GM21423 (cell line): ENCODE measurements around the gene CCDC80.

Experiments used
- ATAC-seq: cut with Tn5 transposase; IDR thresholded peaks from one replicate; pipeline ENCODE4 v1.9.1; 2021; ENCODE audit warnings: mild to moderate bottlenecking, moderate library complexity; ENCODE audit not compliant: unreplicated experiment

Gene CCDC80

GRCh38 chr3:112634786-112635541 is 6.0 kb downstream of the CCDC80 start:
- ATAC-seq = no peak

DNA sequence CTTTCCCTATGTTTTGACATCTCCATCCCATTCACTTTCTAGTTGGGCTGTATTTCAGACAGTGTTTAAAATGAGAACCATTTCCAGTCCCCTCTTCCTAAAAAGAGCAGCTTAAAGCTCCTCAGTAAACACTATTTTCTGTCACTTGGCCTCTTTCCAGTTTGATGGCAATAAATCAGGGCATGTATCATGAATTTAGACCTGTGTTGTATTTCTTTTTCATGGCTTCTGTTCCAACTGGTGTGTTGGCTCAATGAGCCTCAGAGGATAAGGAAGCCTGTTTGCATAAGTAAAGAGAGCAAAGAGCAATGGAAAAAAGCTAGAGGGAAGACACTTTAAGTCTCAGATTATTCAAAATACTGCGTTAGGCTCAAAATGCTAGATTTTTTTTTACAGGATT is 7.2 kb downstream of the CCDC80 start:
- ATAC-seq = no peak

- no peak for ATAC-seq
Measured at GRCh38 chr3:112633191-112633590, 7.8 kb downstream of the CCDC80 start.

DNA sequence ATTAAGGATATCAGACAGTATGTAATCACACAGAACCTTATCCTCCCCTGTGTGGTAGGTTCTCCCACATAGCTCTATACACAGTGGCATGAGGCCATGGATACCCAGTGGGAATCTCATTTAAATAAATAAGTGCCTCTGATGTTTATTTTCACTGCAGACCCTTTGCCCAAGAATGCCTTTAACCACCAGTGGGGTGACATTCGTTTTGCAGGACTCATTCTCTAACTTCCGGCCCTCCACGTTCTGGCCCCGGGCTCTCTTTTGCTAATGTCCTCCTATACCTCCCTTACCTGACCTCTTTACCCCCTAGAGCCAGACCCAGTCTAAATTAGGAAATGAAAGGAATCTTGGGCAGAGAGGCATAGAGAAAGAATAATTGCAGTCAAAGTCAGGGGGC is 8.3 kb downstream of the CCDC80 start:
- no peak for ATAC-seq

DNA sequence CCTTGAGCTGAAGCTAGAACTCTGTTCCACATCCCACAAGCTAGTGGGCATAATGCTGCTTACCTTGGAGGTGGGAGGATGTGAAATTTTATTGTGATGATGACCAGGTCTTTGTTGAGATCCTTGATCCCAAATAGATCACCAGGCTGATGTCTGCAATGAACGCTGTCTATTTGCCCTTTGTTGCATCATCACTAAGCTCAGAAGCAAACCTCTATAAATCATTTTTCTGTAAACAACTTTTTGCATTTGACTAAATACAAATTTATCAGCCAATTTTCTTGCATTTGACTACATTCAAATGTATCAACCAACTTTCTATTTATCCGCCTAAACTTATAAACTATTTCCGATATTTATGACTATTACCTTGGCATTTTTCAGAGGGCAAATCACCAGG is 9.7 kb downstream of the CCDC80 start:
- no peak for ATAC-seq

DNA sequence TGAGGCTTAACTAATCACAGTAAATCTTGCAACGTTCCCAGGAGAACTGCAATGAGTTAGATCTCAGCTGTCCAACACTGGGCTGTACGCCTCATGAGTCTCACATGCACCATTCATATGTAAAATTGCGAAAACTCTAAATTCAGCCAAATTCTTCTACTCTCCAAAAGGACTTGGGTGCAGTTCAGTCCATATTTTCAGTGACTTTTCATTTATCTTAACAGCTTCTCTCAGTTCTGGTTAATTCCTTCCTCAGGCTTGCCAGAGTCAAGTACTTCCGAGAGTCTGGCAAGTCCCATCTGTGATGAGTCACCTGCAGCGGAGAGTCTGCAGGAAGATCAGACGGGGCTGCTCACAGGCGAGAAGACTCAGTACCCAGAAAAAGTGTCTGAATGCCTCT is 11.5 kb downstream of the CCDC80 start:
- ATAC-seq = no peak

DNA sequence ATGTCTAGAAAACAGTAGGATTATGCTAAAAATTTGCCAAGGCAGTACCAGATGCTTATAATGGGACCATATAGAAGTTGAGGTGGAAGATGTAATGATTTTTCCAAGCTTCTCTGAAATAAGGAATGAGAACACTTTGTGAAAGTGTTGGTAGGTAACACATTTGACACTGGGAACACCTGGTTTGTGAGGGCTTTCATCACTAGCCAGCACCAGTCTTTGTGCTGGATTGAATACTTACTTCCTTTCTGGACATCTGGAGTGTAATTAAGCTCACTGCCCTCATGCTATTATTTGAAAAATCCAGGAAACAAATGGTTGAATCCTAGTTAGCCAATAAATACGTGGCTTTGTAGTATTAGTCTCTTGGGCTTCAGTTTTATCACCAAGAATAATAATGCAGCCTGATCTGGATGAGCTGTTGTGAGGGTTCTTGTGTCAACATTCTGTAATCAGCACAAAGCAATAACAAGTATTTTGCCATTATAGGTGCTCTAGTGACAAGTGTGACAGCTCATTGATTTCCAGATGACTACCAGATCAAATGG is 12.9 kb downstream of the CCDC80 start:
- no peak for ATAC-seq

- no peak for ATAC-seq
Measured at GRCh38 chr3:112627419-112627818, 13.5 kb downstream of the CCDC80 start.

- no peak for ATAC-seq
Measured at GRCh38 chr3:112623717-112624116, 17.2 kb downstream of the CCDC80 start.

- no peak for ATAC-seq
Measured at GRCh38 chr3:112623213-112623612, 17.7 kb downstream of the CCDC80 start.

DNA sequence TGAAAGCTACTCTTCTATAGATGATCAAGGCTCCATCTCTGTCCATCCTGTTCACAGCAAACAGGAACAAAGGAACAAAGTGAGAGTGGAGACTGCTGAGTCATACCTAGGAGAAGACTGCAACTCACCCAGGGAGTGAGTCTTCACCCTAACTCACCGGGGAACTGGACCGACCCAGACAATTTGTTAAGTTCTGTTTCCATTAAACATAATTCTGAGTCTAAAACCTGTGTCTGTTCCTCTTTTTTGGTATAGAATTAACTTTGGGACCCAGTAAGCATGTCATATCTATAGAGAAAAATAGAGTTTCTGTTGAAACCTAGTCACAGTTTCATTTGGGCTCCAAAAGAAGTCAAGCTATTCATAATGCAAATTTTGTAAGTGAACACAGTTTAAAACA is 21.6 kb downstream of the CCDC80 start:
- peak; percentile 56 for ATAC-seq

DNA sequence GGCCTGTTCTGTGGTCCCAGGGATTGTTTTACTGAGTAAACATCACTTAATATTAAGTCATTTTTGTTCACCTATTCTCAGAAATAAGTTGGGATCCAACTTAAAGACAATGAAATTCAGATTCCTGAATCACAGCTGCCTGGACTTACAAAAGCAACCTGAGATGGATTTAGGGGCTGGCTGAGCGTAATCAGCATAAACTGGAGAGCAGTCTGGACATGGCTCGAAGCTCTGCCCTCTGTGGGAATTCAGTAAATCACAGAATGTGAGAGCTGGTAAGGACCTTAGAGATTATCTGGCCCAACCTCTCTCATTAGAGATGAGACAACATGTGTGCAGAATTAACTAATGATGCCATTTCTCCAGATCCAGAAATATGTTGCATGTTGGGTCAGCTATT is 23.7 kb downstream of the CCDC80 start:
- no peak for ATAC-seq

DNA sequence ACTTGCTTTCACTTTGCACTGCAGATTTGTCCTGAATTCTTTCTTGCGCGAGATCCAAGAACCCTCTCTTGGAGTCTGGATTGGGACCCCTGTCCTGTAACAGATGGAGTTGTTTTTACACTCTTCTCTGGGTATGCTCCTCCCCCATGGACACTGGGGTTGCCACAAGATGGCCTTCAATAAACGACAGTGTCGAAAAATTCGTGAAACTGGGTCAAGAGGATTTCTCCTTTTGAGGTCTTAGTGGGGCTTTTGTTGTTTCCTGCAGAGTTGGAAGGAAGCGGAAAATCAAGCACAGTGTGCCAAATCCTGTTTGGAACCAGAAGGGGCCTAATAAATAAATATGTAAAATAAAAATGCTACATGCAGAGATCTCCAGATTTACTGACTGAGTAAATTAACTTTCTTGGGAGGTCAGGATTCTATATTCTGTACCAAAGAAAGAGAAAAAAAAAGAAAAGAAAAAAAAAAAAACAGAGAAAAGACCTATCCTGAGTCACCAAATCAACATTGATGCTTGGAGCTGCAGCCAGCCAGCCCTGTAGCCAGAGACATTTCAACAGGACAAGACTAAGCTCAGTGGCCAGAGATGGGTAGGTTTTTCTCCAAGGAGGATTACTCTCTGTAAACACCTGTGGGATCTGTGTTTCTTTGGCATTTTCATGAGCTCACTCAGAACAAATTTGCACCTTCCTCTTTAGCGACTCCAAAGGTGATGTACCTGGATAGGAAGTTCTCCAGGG is 24.8 kb downstream of the CCDC80 start:
- no peak for ATAC-seq

- no peak for ATAC-seq
Measured at GRCh38 chr3:112611752-112612515, 29.0 kb downstream of the CCDC80 start.

- ATAC-seq = no peak
Measured at GRCh38 chr3:112610121-112610520, 30.8 kb downstream of the CCDC80 start.

DNA sequence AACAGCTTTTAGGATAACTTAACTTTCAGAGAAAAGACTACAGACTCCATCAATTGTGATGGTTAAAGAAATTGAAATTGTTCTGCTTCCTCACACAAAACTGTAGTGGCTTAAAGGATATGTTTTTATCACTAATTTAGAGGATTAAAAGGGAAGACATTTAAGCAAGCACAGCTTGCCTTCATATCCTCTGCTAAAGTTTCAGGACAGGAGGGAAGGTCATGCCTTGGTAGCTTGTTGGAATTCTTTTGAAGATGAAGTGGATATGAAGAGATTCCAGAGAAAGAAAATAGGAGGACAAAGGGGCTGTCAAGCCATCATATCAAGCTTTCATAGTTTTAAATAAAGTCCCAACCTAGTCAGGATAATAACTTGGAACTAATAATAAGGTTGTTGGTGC is 33.1 kb downstream of the CCDC80 start:
- ATAC-seq = no peak

DNA sequence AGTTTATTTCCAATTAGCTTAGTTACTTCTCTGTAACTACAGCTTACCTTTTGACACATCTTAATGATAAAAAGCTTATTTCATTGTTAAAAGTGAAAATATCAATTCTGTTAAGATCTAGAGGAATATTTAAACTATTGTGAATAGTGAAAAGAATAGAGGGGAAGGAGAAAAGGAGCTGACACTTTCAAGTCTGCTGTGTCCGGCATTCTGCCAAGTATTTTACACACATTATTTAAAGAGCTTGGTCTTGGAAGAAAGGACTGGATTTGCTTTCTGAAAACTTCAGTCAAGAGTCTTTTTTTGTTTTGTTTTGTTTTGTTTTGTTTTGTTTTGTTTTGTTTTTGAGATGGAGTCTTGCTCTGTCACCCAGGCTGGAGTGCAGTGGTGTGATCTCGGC is 34.8 kb downstream of the CCDC80 start:
- ATAC-seq = no peak

DNA sequence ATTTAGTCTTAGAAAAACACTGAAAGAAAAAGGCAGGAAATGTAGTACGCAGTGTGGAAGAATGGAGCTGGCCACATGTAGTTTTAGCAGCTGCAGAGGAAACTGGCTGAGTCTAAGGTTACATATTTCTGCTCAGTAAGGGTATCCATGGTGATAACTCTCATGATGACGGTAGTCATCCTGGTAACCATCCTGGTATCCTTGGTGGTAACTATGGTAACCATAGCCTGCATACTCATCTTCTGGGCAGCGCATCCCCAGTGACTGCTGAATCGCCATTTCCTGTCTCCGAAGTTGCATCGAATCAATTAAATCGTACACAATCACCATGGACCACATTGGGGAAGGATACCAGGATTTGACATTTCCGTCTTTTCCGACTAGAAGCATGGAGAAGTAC is 35.7 kb downstream of the CCDC80 start:
- ATAC-seq = no peak

DNA sequence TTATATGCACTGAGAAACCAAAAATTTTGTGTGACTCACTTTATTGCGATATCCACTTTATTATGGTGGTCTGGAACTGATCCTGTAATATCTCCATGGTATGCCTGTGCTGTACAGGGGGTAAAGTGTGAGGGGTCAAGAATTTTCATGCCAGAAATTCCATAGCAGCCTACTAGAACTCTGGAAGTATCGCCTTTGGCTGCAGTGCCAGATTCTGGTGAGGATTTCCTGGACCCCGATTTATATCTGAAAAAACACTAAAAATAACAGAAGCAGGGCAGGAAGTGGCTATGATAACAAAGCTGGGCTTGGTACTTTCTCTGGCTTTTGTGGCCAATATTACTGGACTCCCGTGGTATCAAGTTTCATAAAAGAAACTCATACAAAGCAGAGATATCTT is 36.4 kb downstream of the CCDC80 start:
- no peak for ATAC-seq

GRCh38 chr3:112602217-112602838 is 38.6 kb downstream of the CCDC80 start:
- ATAC-seq = peak; percentile 62

DNA sequence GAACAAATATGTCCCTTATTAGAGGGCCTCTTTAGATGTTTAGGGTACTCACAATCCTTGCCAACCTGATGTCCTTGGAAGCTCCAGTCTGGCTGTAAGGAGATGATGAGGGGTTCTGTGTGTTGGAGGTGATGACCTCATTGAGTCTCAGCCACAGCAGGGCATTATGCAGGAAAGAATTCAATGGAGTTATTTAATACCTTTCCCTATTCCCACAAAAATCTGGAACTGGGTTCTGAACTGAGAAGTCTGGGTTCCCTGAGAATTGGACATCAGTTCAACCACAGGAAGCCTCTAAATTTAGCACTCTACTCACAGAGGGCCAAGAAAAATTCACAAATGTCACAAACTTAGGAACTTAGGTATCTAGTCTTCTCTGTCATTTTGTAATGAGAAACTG is 42.2 kb downstream of the CCDC80 start:
- ATAC-seq = no peak
